Osteocyte (in vitro differentiated cells): ENCODE measurements around the gene AACS. TPM values are rescaled to one million over a fixed set of nuclear protein-coding genes. Genes with fewer than 3 reads are reported as not detected.

Experiments
- DNase-seq: peaks from one replicate; pipeline ENCODE4 v3.0.0; 2021; ENCODE audit warnings: mixed read lengths; ENCODE audit not compliant: unreplicated experiment; ENCODE audit errors: extremely low spot score
- H3K27ac Mint-ChIP-seq: one replicate; pipeline ENCODE4 v1.8.0; 2021; ENCODE audit warnings: mild to moderate bottlenecking, mixed read lengths; ENCODE audit not compliant: unreplicated experiment
- H3K27me3 Mint-ChIP-seq: one replicate; pipeline ENCODE4 v1.8.0; 2021; ENCODE audit warnings: mixed read lengths; ENCODE audit not compliant: unreplicated experiment
- H3K36me3 Mint-ChIP-seq: one replicate; pipeline ENCODE4 v1.8.0; 2021; ENCODE audit warnings: mixed read lengths; ENCODE audit not compliant: unreplicated experiment
- H3K4me1 Mint-ChIP-seq: one replicate; pipeline ENCODE4 v1.8.0; 2021; ENCODE audit warnings: mixed read lengths; ENCODE audit not compliant: unreplicated experiment
- H3K4me3 Mint-ChIP-seq: one replicate; pipeline ENCODE4 v1.8.0; 2021; ENCODE audit warnings: mild to moderate bottlenecking, moderate library complexity, mixed read lengths; ENCODE audit not compliant: unreplicated experiment
- H3K9me3 Mint-ChIP-seq: one replicate; pipeline ENCODE4 v1.8.0; 2021; ENCODE audit warnings: mixed read lengths; ENCODE audit not compliant: unreplicated experiment
- total RNA-seq: library from RNA; stranded (reverse); gene quantifications from 2 replicates; pipeline ENCODE4 v1.2.1, GENCODE V29; 2021
- TF ChIP-seq, protein P1 (sequence below): fragments of 200-600 bp; sonication (generic); IDR thresholded peaks from 2 replicates; pipeline ENCODE4 v1.5.0; 2021; ENCODE audit warnings: antibody characterized with exemption, mild to moderate bottlenecking, moderate library complexity

AACS gene
- total RNA-seq, 1 donor from 2014 or later: 22.0 TPM

DNA sequence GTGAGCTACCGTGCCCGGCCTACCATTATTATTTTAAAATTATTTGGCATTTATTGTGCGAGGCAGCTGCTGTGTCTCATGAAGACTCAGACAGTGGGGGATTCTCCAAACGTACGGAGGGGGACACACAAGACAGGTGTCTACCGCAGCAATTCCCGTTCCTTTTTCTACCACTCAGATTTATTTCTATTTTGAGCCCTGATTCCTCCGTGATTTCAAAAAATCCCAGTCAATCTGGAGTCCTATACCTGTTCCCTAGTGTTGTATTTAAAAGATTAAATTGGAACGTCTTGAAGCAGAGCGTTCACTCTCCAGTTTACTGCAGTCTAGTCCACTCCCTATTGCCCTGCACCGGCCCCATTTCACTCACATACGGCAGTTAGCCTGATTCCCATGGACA, 97.9 kb downstream of the AACS start:
- H3K27me3 Mint-ChIP-seq: peaks cover 8% of the 10 kb centered on the region
- H3K4me3 Mint-ChIP-seq: no peak overlapping the region
- H3K9me3 Mint-ChIP-seq: no peaks in the 10 kb centered on the region
- H3K4me1 Mint-ChIP-seq: no peaks in the 10 kb centered on the region
- no peak for DNase-seq
- no peaks in the 10 kb centered on the region for H3K36me3 Mint-ChIP-seq
- TF ChIP-seq, protein P1, sequence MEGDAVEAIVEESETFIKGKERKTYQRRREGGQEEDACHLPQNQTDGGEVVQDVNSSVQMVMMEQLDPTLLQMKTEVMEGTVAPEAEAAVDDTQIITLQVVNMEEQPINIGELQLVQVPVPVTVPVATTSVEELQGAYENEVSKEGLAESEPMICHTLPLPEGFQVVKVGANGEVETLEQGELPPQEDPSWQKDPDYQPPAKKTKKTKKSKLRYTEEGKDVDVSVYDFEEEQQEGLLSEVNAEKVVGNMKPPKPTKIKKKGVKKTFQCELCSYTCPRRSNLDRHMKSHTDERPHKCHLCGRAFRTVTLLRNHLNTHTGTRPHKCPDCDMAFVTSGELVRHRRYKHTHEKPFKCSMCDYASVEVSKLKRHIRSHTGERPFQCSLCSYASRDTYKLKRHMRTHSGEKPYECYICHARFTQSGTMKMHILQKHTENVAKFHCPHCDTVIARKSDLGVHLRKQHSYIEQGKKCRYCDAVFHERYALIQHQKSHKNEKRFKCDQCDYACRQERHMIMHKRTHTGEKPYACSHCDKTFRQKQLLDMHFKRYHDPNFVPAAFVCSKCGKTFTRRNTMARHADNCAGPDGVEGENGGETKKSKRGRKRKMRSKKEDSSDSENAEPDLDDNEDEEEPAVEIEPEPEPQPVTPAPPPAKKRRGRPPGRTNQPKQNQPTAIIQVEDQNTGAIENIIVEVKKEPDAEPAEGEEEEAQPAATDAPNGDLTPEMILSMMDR: no peak
- no peak overlapping the region for H3K27ac Mint-ChIP-seq

DNA sequence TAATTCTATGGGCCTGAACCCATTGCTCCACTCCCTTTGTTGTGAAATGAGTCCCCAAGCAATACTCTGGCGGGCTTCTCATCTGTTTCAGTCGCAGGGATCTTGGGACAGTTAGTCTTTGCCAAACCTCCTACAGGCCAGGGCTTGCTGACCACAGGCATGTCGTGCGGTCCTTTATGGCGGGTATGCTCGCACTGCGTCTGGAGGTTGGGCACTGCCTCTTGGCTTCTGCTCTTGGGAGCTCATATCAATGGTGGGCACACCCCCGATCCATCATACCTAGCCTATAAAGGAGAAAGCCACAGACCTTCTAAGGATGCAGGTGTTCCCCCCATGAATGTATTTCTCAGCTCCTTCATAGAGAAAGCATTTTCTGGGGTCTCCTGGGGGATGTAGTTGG, 99.3 kb downstream of the AACS start:
- TF ChIP-seq, protein P1: no peak
- H3K36me3 Mint-ChIP-seq: no peaks in the 10 kb centered on the region
- H3K27me3 Mint-ChIP-seq: peaks cover 8% of the 10 kb centered on the region

DNA sequence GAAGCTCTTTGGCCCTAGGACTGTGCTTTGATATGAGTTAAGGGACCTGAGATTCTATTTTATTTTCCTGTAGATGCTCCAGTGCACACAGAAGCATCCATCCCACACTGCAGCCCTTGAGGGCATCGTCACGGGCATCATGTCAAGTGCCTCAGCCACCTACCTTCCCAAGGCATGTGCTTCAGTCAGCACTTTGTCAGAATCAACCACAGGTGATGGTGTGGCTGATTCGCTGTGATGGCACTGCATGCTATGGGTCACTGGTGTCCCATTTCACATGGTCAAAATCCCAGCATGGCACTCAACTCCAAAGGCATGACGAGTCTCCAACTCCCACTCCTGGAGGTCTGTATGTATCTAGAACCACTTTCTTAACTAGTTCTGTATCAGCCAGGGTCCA, 100.8 kb downstream of the AACS start:
- Mint-ChIP-seq H3K9me3 (no peaks in the 10 kb centered on the region), H3K4me3 (no peak overlapping the region), H3K27me3 (peaks cover 11% of the 10 kb centered on the region), H3K27ac (no peak overlapping the region), H3K36me3 (no peaks in the 10 kb centered on the region), H3K4me1 (no peaks in the 10 kb centered on the region)
- no peak for DNase-seq
- TF ChIP-seq, protein P1: no peak

More for the DNA sequence above, 99.3 kb downstream of the AACS start:
- Mint-ChIP-seq H3K9me3 (no peaks in the 10 kb centered on the region), H3K4me3 (no peak overlapping the region), H3K4me1 (no peaks in the 10 kb centered on the region), H3K27ac (no peak overlapping the region)
- DNase-seq: no peak

DNA sequence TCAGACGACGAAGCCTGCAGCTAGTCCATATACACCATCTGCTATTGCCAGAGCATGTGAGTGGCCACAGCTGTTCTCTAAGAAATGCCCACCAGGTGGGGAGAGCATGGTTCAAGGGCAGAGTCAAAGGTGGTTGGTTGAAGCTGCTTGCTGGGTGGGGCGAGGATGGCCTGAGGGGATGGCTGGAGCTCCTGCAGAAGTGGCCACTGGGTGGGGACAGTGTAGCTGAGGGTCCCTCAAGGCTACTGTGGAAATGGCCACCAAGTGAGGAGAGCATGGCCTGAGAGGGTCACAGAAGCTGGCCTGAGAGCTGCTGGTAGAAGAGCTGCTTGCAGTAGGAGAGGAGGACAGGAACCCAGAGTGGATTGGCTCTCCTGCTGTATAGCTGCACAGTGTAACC, 102.4 kb downstream of the AACS start:
- H3K36me3 Mint-ChIP-seq: no peaks in the 10 kb centered on the region
- H3K4me3 Mint-ChIP-seq: no peak overlapping the region
- TF ChIP-seq, protein P1: no peak
- no peak overlapping the region for H3K27ac Mint-ChIP-seq
- no peaks in the 10 kb centered on the region for H3K9me3 Mint-ChIP-seq
- peaks cover 6% of the 10 kb centered on the region for H3K27me3 Mint-ChIP-seq
- H3K4me1 Mint-ChIP-seq: no peaks in the 10 kb centered on the region
- no peak for DNase-seq

DNA sequence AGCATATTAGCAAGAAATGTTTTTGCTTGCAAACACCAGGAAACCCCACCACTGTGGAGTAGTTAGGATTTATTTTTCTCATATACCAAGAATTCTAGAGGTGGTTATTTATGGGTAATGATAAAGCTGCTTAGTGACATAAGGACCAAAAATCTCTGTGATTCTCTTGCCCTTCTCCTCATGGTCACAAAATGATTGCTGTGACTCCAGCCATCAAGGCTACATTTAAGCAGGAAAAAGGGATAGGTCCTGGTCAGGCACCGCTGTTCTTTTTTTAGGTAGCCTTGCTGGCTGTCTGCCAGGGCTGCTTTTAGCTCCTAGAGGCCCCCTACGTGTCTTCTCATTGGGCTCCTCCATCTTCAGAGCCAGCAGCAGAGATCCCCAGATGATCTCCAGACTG, 104.2 kb downstream of the AACS start:
- TF ChIP-seq, protein P1: no peak
- no peak overlapping the region for H3K27ac Mint-ChIP-seq
- no peaks in the 10 kb centered on the region for H3K36me3 Mint-ChIP-seq
- no peaks in the 10 kb centered on the region for H3K9me3 Mint-ChIP-seq
- DNase-seq: no peak
- no peaks in the 10 kb centered on the region for H3K4me1 Mint-ChIP-seq
- peaks cover 6% of the 10 kb centered on the region for H3K27me3 Mint-ChIP-seq
- no peak overlapping the region for H3K4me3 Mint-ChIP-seq
